Natural killer cell (primary cell): ENCODE measurements around the gene SNX24. TPM values are rescaled to one million over a fixed set of nuclear protein-coding genes. Genes with fewer than 3 reads are reported as not detected.
A peak's percentile ranks its signal among the peaks of the same experiment; 100 is the strongest.

Experiments
- ATAC-seq, 3 donors: fragments of 150-1000 bp in 2 of 3; fragments of 200-7000 bp in 1 of 3; cut with Tn5 transposase; 1 replicate in 1 of 3; 2 replicates in 2 of 3; pipeline ENCODE4 v1.10.0; 2021; ENCODE audit warnings: mild to moderate bottlenecking in 2 of 3, moderate library complexity in 2 of 3
- DNase-seq, 2 donors: peaks; one replicate each; pipeline versions ENCODE4 v3.0.0 to v3.0.0-alpha.2; 2013 to 2021; ENCODE audit warnings: mixed read lengths in 1 of 2
- H3K27ac ChIP-seq: one replicate; pipeline ENCODE4 v1.5.1; 2013; ENCODE audit warnings: mild to moderate bottlenecking, low read length
- H3K27me3 ChIP-seq: one replicate; pipeline ENCODE4 v1.6.1; 2013; ENCODE audit warnings: low read length; ENCODE audit not compliant: control insufficient read depth, insufficient read depth
- H3K36me3 ChIP-seq: one replicate; pipeline ENCODE4 v1.6.1; 2013; ENCODE audit warnings: low read length; ENCODE audit not compliant: control insufficient read depth, insufficient read depth
- H3K4me1 ChIP-seq: one replicate; pipeline ENCODE4 v1.6.1; 2013; ENCODE audit warnings: low read length; ENCODE audit not compliant: control insufficient read depth, insufficient read depth
- H3K4me3 ChIP-seq: one replicate; pipeline ENCODE4 v1.5.1; 2013; ENCODE audit warnings: low read length
- H3K9me3 ChIP-seq: one replicate; pipeline ENCODE4 v1.6.1; 2013; ENCODE audit warnings: low read length; ENCODE audit not compliant: control insufficient read depth, insufficient read depth
- H3K27ac Mint-ChIP-seq, 2 donors: one replicate each; pipeline ENCODE4 v1.8.0; 2022; ENCODE audit warnings: mild to moderate bottlenecking in 2 of 2, mixed read lengths in 2 of 2, moderate library complexity in 1 of 2
- H3K27me3 Mint-ChIP-seq, 2 donors: one replicate each; pipeline ENCODE4 v1.8.0; 2022; ENCODE audit warnings: low read depth in 2 of 2, mixed read lengths in 2 of 2
- H3K36me3 Mint-ChIP-seq: one replicate; pipeline ENCODE4 v1.8.0; 2022; ENCODE audit warnings: mixed read lengths
- H3K4me1 Mint-ChIP-seq, 2 donors: one replicate each; pipeline ENCODE4 v1.8.0; 2022; ENCODE audit warnings: mixed read lengths in 2 of 2
- H3K4me3 Mint-ChIP-seq: one replicate; pipeline ENCODE4 v1.8.0; 2022; ENCODE audit warnings: mild to moderate bottlenecking, moderate library complexity, mixed read lengths
- H3K9me3 Mint-ChIP-seq, 2 donors: one replicate each; pipeline ENCODE4 v1.8.0; 2022; ENCODE audit warnings: mixed read lengths in 2 of 2
- CTCF ChIP-seq: fragments of 200-600 bp; IDR thresholded peaks from one replicate; pipeline ENCODE4 v1.8.0; 2022; ENCODE audit warnings: antibody characterized with exemption
- WGBS: methylation state at CpG from one replicate; pipeline ENCODE4 v1.1.7; 2013; ENCODE audit warnings: missing lambda C conversion rate; ENCODE audit not compliant: insufficient coverage; 5-methylcytosine and 5-hydroxymethylcytosine counted together
- intact Hi-C: fragments of 100-400 bp; cut with micrococcal nuclease; formaldehyde crosslinking; loops from one replicate; pipeline ENCODE4 v1.14.2; 2022
- total RNA-seq, 4 donors: library from RNA; stranded (reverse); fragments of 120-200 nt in 1 of 4; gene quantifications; one replicate each; pipeline versions ENCODE4 v1.2.3 to v1.2.4, GENCODE V29; 2013 to 2022

The SNX24 gene
- total RNA-seq, 3 donors from 2014 or later (not counting 1 experiment from before 2014, with no cell fraction given) = 3.6 to 5.2 (median 3.7) TPM

- ATAC-seq (peak in 1 of 3 donors; percentile 62), DNase-seq (peak in 1 of 2 donors; percentile 47)
- Mint-ChIP-seq H3K9me3 (no peaks in the 10 kb centered on the region), H3K4me3 (no peak overlapping the region), H3K27me3 (no peaks in the 10 kb centered on the region), H3K4me1 (no peaks in the 10 kb centered on the region), H3K27ac (no peak overlapping the region), H3K36me3 (no peaks in the 10 kb centered on the region)
- Histone ChIP-seq H3K36me3 (no peaks in the 10 kb centered on the region), H3K27me3 (no peaks in the 10 kb centered on the region), H3K4me3 (no peak overlapping the region), H3K9me3 (no peaks in the 10 kb centered on the region), H3K4me1 (no peaks in the 10 kb centered on the region), H3K27ac (no peak overlapping the region)
- WGBS = 32% methylated on average over 7 of the region's 10 CpGs
- intact Hi-C loops = no loop called here
- peak; percentile 35 for TF ChIP-seq CTCF
These were observed 154.6 kb downstream of the SNX24 start for GRCh38 chr5:122999947-123000563.

GRCh38 chr5:123000731-123001130, 155.3 kb downstream of the SNX24 start:
- no CpG with 5 or more reads among the region's 1 CpG for whole genome bisulfite sequencing
- Histone ChIP-seq H3K27ac (no peak overlapping the region), H3K27me3 (no peaks in the 10 kb centered on the region), H3K36me3 (no peaks in the 10 kb centered on the region), H3K4me1 (no peaks in the 10 kb centered on the region), H3K9me3 (no peaks in the 10 kb centered on the region), H3K4me3 (no peak overlapping the region)
- DNase-seq (no peak), ATAC-seq (no peak)
- Mint-ChIP-seq H3K4me3 (no peak overlapping the region), H3K9me3 (no peaks in the 10 kb centered on the region), H3K27ac (no peak overlapping the region), H3K36me3 (no peaks in the 10 kb centered on the region), H3K27me3 (no peaks in the 10 kb centered on the region), H3K4me1 (no peaks in the 10 kb centered on the region)
- intact Hi-C loops = no loop called here
- TF ChIP-seq CTCF = no peak

- Histone ChIP-seq H3K4me3 (no peak overlapping the region), H3K9me3 (no peaks in the 10 kb centered on the region), H3K27me3 (no peaks in the 10 kb centered on the region), H3K36me3 (no peaks in the 10 kb centered on the region), H3K27ac (no peak overlapping the region), H3K4me1 (no peaks in the 10 kb centered on the region)
- DNase-seq = no peak
- H3K36me3 Mint-ChIP-seq = no peaks in the 10 kb centered on the region
- ATAC-seq = no peak
- H3K4me3 Mint-ChIP-seq = no peak overlapping the region
- 89% methylated on average over 6 of the region's 7 CpGs for WGBS
- no peaks in the 10 kb centered on the region for H3K9me3 Mint-ChIP-seq
- H3K4me1 Mint-ChIP-seq = no peaks in the 10 kb centered on the region
- intact Hi-C loops = no loop called here
- no peak for TF ChIP-seq CTCF
- no peak overlapping the region for H3K27ac Mint-ChIP-seq
- H3K27me3 Mint-ChIP-seq = no peaks in the 10 kb centered on the region
These were observed 156.4 kb downstream of the SNX24 start for GRCh38 chr5:123001808-123002207.

- ATAC-seq (no peak), DNase-seq (no peak)
- Histone ChIP-seq H3K27me3 (no peaks in the 10 kb centered on the region), H3K36me3 (no peaks in the 10 kb centered on the region), H3K9me3 (no peaks in the 10 kb centered on the region), H3K4me3 (no peak overlapping the region), H3K27ac (no peak overlapping the region), H3K4me1 (no peaks in the 10 kb centered on the region)
- no peak overlapping the region for H3K27ac Mint-ChIP-seq
- no peak for TF ChIP-seq CTCF
- intact Hi-C loops = no loop called here
- no peak overlapping the region for H3K4me3 Mint-ChIP-seq
- H3K27me3 Mint-ChIP-seq = no peaks in the 10 kb centered on the region
- no peaks in the 10 kb centered on the region for H3K4me1 Mint-ChIP-seq
- no peaks in the 10 kb centered on the region for H3K9me3 Mint-ChIP-seq
- WGBS = 99% methylated on average over 6 of the region's 6 CpGs
- no peaks in the 10 kb centered on the region for H3K36me3 Mint-ChIP-seq
These were observed 161.8 kb downstream of the SNX24 start for GRCh38 chr5:123007182-123007581.
